ENCODE results near the gene NR3C1. TPM values are rescaled to one million over a fixed set of nuclear protein-coding genes. Genes with fewer than 3 reads are reported as not detected.

The NR3C1 gene
- total RNA-seq, 2 donors from 2014 or later: 9.5 to 20.5 TPM

GRCh38 chr5:143435210-143435657 is 31.7 kb upstream of the NR3C1 start:
- H3K27me3 Mint-ChIP-seq (ENCODE audit: insufficient read depth): no peaks in the 10 kb centered on the region
- no peaks in the 10 kb centered on the region for H3K9me3 ChIP-seq (ENCODE audit: control insufficient read depth, low read length)
- 88 to 100% methylated on average over 3 to 6 of the region's 6 CpGs for WGBS, 2 experiments (ENCODE audit: insufficient coverage in 1 of 2, insufficient read length in 1 of 2)

GRCh38 chr5:143434261-143435209 is 31.0 kb upstream of the NR3C1 start:
- no peak overlapping the region for H3K27ac Mint-ChIP-seq
- 85 to 95% methylated on average over 6 to 7 of the region's 7 CpGs for WGBS, 2 experiments (ENCODE audit: insufficient coverage in 1 of 2, insufficient read length in 1 of 2)
- H3K4me3 Mint-ChIP-seq: no peak overlapping the region
- Histone ChIP-seq H3K4me1 (ENCODE audit: control insufficient read depth, insufficient read depth, low read length) (no peaks in the 10 kb centered on the region), H3K36me3 (ENCODE audit: control insufficient read depth, insufficient read depth, low read length) (no peaks in the 10 kb centered on the region), H3K9me3 (ENCODE audit: control insufficient read depth, low read length) (no peaks in the 10 kb centered on the region), H3K27me3 (ENCODE audit: control insufficient read depth, insufficient read depth, low read length, poor library complexity, severe bottlenecking) (no peaks in the 10 kb centered on the region), H3K27ac (ENCODE audit: low read depth, low read length) (no peak overlapping the region), H3K4me3 (ENCODE audit: low read length) (no peak overlapping the region), H3K9ac (ENCODE audit: extremely low read depth, low read length, poor library complexity, severe bottlenecking) (no peak overlapping the region)
- no peak for TF ChIP-seq CTCF (conservative IDR thresholded peaks at IDR 0.05)
- H3K36me3 Mint-ChIP-seq (ENCODE audit: low read depth): no peaks in the 10 kb centered on the region
- H3K27me3 Mint-ChIP-seq (ENCODE audit: insufficient read depth): no peaks in the 10 kb centered on the region
- H3K4me1 Mint-ChIP-seq: peaks cover 6% of the 10 kb centered on the region
- no peak for DNase-seq
- no peaks in the 10 kb centered on the region for H3K9me3 Mint-ChIP-seq

More at GRCh38 chr5:143435210-143435657, 31.7 kb upstream of the NR3C1 start:
- Histone ChIP-seq H3K4me1 (ENCODE audit: control insufficient read depth, insufficient read depth, low read length) (no peaks in the 10 kb centered on the region), H3K27me3 (ENCODE audit: control insufficient read depth, insufficient read depth, low read length, poor library complexity, severe bottlenecking) (no peaks in the 10 kb centered on the region), H3K9ac (ENCODE audit: extremely low read depth, low read length, poor library complexity, severe bottlenecking) (no peak overlapping the region), H3K27ac (ENCODE audit: low read depth, low read length) (no peak overlapping the region), H3K36me3 (ENCODE audit: control insufficient read depth, insufficient read depth, low read length) (no peaks in the 10 kb centered on the region), H3K4me3 (ENCODE audit: low read length) (no peak overlapping the region)
- DNase-seq: no peak
- no peak for TF ChIP-seq CTCF (conservative IDR thresholded peaks at IDR 0.05)
- Mint-ChIP-seq H3K9me3 (no peaks in the 10 kb centered on the region), H3K36me3 (ENCODE audit: low read depth) (no peaks in the 10 kb centered on the region), H3K27ac (no peak overlapping the region), H3K4me1 (peaks cover 6% of the 10 kb centered on the region), H3K4me3 (no peak overlapping the region)

GRCh38 chr5:143433670-143434069 is 30.2 kb upstream of the NR3C1 start:
- peaks cover 6% of the 10 kb centered on the region for H3K4me1 Mint-ChIP-seq
- Histone ChIP-seq H3K4me1 (ENCODE audit: control insufficient read depth, insufficient read depth, low read length) (no peaks in the 10 kb centered on the region), H3K4me3 (ENCODE audit: low read length) (no peak overlapping the region), H3K36me3 (ENCODE audit: control insufficient read depth, insufficient read depth, low read length) (no peaks in the 10 kb centered on the region), H3K27me3 (ENCODE audit: control insufficient read depth, insufficient read depth, low read length, poor library complexity, severe bottlenecking) (no peaks in the 10 kb centered on the region), H3K27ac (ENCODE audit: low read depth, low read length) (no peak overlapping the region), H3K9ac (ENCODE audit: extremely low read depth, low read length, poor library complexity, severe bottlenecking) (no peak overlapping the region), H3K9me3 (ENCODE audit: control insufficient read depth, low read length) (no peaks in the 10 kb centered on the region)
- H3K27ac Mint-ChIP-seq: no peak overlapping the region
- no peaks in the 10 kb centered on the region for H3K36me3 Mint-ChIP-seq (ENCODE audit: low read depth)
- no peaks in the 10 kb centered on the region for H3K27me3 Mint-ChIP-seq (ENCODE audit: insufficient read depth)
- TF ChIP-seq CTCF (conservative IDR thresholded peaks at IDR 0.05): no peak
- no peaks in the 10 kb centered on the region for H3K9me3 Mint-ChIP-seq
- 89 to 100% methylated on average over 2 of the region's 2 CpGs for WGBS, 2 experiments (ENCODE audit: insufficient coverage in 1 of 2, insufficient read length in 1 of 2)
- H3K4me3 Mint-ChIP-seq: no peak overlapping the region
- DNase-seq: no peak

Data from endodermal cell (in vitro differentiated cells).